Mesothelial cell of epicardium (in vitro differentiated cells): ENCODE data around the gene MLST8. TPM values are rescaled to one million over a fixed set of nuclear protein-coding genes. Genes with fewer than 3 reads are reported as not detected.

Experiments
- DNase-seq, 2 experiments: peaks; one replicate each; pipeline ENCODE4 v3.0.0; 2021; ENCODE audit warnings: low spot score in 2 of 2; ENCODE audit not compliant: unreplicated experiment in 2 of 2
- H3K27ac Mint-ChIP-seq: 2 replicates; pipeline ENCODE4 v1.8.0; 2021; ENCODE audit warnings: mixed read lengths
- H3K27me3 Mint-ChIP-seq: 2 replicates; pipeline ENCODE4 v1.8.0; 2021; ENCODE audit warnings: low read depth, mixed read lengths
- H3K36me3 Mint-ChIP-seq: 2 replicates; pipeline ENCODE4 v1.8.0; 2021; ENCODE audit warnings: mixed read lengths
- H3K4me1 Mint-ChIP-seq: 2 replicates; pipeline ENCODE4 v1.8.0; 2021; ENCODE audit warnings: mixed read lengths
- H3K4me3 Mint-ChIP-seq: 2 replicates; pipeline ENCODE4 v1.8.0; 2021; ENCODE audit warnings: mild to moderate bottlenecking, moderate library complexity, mixed read lengths
- H3K9me3 Mint-ChIP-seq: 2 replicates; pipeline ENCODE4 v1.8.0; 2021; ENCODE audit warnings: mixed read lengths
- CTCF ChIP-seq: fragments of 200-600 bp; sonication (generic); IDR thresholded peaks from one replicate; pipeline ENCODE4 v1.5.0; 2021; ENCODE audit warnings: antibody characterized with exemption; ENCODE audit not compliant: unreplicated experiment
- total RNA-seq: library from RNA; stranded (reverse); gene quantifications from 3 replicates; pipeline ENCODE4 v1.2.1, GENCODE V29; 2021

Gene MLST8
- total RNA-seq, 1 donor from 2014 or later = 45.9 TPM

DNA sequence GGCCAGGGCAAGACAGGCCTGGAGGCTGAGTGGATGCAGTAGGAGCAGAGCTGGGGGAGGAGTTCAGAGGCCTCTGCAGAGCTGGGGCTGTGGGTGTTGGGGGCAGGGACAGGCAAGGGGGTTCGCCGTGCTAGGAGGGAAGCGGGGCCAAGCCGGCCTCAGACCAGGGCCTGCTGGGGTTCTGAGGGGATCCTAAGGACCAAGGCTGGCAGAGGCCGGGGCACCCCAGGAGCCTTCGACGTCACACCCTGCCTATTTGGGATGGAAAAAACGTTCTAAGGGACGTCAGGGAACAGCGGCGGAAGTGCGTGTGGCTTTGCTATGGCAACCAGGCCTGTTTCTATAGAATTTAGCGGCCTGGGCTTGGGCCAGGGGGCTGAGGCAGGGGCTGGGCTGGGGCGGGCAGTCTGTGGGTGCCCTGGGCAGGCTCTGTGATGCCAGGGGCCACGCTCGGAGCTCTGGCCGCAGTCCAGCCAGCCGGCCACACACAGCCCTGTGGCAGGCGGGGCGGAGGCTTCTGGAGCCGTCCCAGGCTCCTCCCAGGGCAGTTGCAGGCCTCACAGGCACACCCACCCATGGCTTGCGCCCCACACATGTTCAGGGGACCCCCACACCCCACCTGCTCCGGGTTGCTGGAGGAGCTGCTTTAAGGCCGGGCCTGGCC is 45.9 kb upstream of the MLST8 start:
- Mint-ChIP-seq H3K4me1 (peaks cover 25% of the 10 kb centered on the region), H3K27ac (peak overlapping the region; percentile 30), H3K4me3 (no peak overlapping the region), H3K9me3 (no peaks in the 10 kb centered on the region), H3K27me3 (no peaks in the 10 kb centered on the region), H3K36me3 (no peaks in the 10 kb centered on the region)
- DNase-seq = no peak
- no peak for TF ChIP-seq CTCF

GRCh38 chr16:2160915-2161551 is 44.2 kb upstream of the MLST8 start:
- no peak overlapping the region for H3K4me3 Mint-ChIP-seq
- no peaks in the 10 kb centered on the region for H3K27me3 Mint-ChIP-seq
- H3K9me3 Mint-ChIP-seq = no peaks in the 10 kb centered on the region
- peaks cover 19% of the 10 kb centered on the region for H3K4me1 Mint-ChIP-seq
- DNase-seq = no peak
- peaks cover under 1% of the 10 kb centered on the region for H3K36me3 Mint-ChIP-seq
- TF ChIP-seq CTCF = no peak
- no peak overlapping the region for H3K27ac Mint-ChIP-seq

- Mint-ChIP-seq H3K4me1 (peaks cover 12% of the 10 kb centered on the region), H3K27ac (no peak overlapping the region), H3K4me3 (no peak overlapping the region), H3K36me3 (peaks cover 3% of the 10 kb centered on the region), H3K9me3 (no peaks in the 10 kb centered on the region), H3K27me3 (no peaks in the 10 kb centered on the region)
- DNase-seq = no peak
- TF ChIP-seq CTCF = no peak
Observed at GRCh38 chr16:2161911-2162310, 43.3 kb upstream of the MLST8 start.

DNA sequence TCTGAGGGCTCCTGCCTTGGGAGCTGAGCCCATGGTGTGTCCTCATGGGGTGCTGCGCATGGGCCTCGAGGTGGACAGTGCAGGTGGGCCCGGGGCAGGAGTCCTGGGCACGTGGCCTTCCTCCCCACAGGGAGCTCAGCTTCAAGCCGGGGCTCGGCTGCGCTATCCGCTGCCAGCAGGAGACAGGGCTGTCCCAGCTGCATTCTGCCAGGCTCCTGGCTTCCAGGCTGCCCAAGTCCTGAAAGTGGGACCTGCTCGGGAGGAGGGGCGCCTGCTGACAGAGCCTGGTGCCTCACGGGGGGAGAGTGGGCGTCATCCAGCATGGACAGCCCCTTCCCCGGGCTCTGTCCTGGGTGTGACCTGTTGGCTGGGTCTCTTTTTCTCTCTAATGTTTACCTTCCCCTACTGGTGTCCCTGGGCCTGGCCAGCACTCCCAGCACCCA is 42.6 kb upstream of the MLST8 start:
- no peak overlapping the region for H3K4me3 Mint-ChIP-seq
- no peaks in the 10 kb centered on the region for H3K9me3 Mint-ChIP-seq
- H3K36me3 Mint-ChIP-seq = peaks cover 3% of the 10 kb centered on the region
- no peaks in the 10 kb centered on the region for H3K27me3 Mint-ChIP-seq
- no peak overlapping the region for H3K27ac Mint-ChIP-seq
- DNase-seq = no peak
- TF ChIP-seq CTCF = no peak
- H3K4me1 Mint-ChIP-seq = peaks cover 5% of the 10 kb centered on the region

DNA sequence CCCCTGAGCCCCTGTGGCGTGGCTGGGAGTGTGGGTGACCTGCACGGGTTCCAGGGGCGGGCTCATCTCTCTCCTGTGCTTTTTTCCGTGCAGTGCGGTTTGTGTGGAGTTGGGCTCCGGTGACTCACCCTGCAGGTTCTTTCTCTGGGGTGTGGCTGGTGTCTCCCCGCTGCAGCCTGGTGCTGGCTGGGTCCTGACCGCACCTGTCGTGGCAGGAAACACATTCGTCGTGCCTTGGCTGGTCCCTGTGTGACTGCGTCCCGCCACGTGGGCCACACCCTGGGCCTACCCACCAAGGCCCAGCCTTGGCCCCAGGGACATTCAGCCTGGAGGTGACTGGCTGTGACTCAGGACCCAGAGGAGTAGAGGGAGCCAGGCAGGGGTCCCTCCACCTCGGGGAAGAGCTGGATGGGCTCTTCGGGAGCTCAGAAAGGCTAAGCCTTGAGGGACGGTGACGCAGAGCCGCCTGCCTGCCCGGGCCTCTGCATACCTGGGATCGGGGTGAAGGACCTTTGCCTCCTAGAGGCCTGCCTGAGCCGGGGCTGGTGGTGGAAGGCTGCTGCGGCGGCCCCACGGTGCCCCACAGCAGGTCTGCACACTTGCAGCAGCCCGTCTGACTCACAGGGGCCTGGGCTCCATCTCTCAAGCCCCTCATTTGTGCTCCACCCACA is 41.9 kb upstream of the MLST8 start:
- H3K36me3 Mint-ChIP-seq = peaks cover 6% of the 10 kb centered on the region
- no peaks in the 10 kb centered on the region for H3K27me3 Mint-ChIP-seq
- H3K4me1 Mint-ChIP-seq = peaks cover 3% of the 10 kb centered on the region
- DNase-seq = no peak
- H3K27ac Mint-ChIP-seq = peak overlapping the region; percentile 78
- no peaks in the 10 kb centered on the region for H3K9me3 Mint-ChIP-seq
- H3K4me3 Mint-ChIP-seq = no peak overlapping the region
- TF ChIP-seq CTCF = no peak
